DND-41 (cell line): ENCODE measurements around the gene CD55.

Experiments
- ATAC-seq: fragments of 200-7000 bp; cut with Tn5 transposase; 3 replicates; pipeline ENCODE4 v1.9.1; 2021; ENCODE audit warnings: low read depth; ENCODE audit not compliant: insufficient read depth
- DNase-seq: peaks from one replicate; pipeline ENCODE4 v3.0.0-alpha.2; 2020
- H2AFZ ChIP-seq: 2 replicates; pipeline ENCODE4 v1.6.0; 2012; ENCODE audit warnings: low read depth, low read length
- H3K27ac ChIP-seq: 2 replicates; pipeline ENCODE4 v1.5.1; 2012; ENCODE audit warnings: low read length, inconsistent platforms
- H3K27me3 ChIP-seq: fragments of 200-600 bp; sonication (generic); 2 replicates; pipeline ENCODE4 v1.6.0; 2012; ENCODE audit warnings: low read length, mild to moderate bottlenecking, inconsistent platforms; ENCODE audit not compliant: insufficient read depth, poor library complexity
- H3K36me3 ChIP-seq: 2 replicates; pipeline ENCODE4 v1.5.1; 2012; ENCODE audit warnings: low read length, inconsistent platforms; ENCODE audit not compliant: insufficient read depth
- H3K4me1 ChIP-seq: 2 replicates; pipeline ENCODE4 v1.5.1; 2012; ENCODE audit warnings: mild to moderate bottlenecking, low read length; ENCODE audit not compliant: insufficient read depth
- H3K4me2 ChIP-seq: 2 replicates; pipeline ENCODE4 v1.6.0; 2012; ENCODE audit warnings: mild to moderate bottlenecking, moderate library complexity, low read length, inconsistent platforms; ENCODE audit not compliant: insufficient read depth
- H3K4me3 ChIP-seq, 2 experiments: fragments of 200-600 bp in 1 of 2; shearing (Covaris generic) in 1 of 2; 2 replicates each; pipeline ENCODE4 v1.5.1; 2012 to 2016; ENCODE audit warnings: inconsistent platforms in 2 of 2, low read length in 2 of 2, mild to moderate bottlenecking in 2 of 2, low read depth in 1 of 2, moderate library complexity in 1 of 2
- H3K79me2 ChIP-seq: 2 replicates; pipeline ENCODE4 v1.6.0; 2012; ENCODE audit warnings: low read length, inconsistent platforms; ENCODE audit not compliant: insufficient read depth
- H3K9ac ChIP-seq: 2 replicates; pipeline ENCODE4 v1.6.0; 2012; ENCODE audit warnings: low read depth, mild to moderate bottlenecking, inconsistent platforms, low read length, moderate library complexity
- H3K9me3 ChIP-seq: 2 replicates; pipeline ENCODE4 v1.5.1; 2012; ENCODE audit warnings: low read length, moderate library complexity, mild to moderate bottlenecking, inconsistent platforms; ENCODE audit not compliant: insufficient read depth, severe bottlenecking
- H4K20me1 ChIP-seq: 2 replicates; pipeline ENCODE4 v1.6.0; 2012; ENCODE audit warnings: low read length; ENCODE audit not compliant: insufficient read depth
- CTCF ChIP-seq: IDR thresholded peaks from 2 replicates; pipeline ENCODE4 v1.5.1; 2012; ENCODE audit warnings: borderline replicate concordance, low read length, moderate library complexity, mild to moderate bottlenecking; ENCODE audit not compliant: poor library complexity, severe bottlenecking; ENCODE audit errors: extremely low read depth
- EZH2 ChIP-seq: IDR thresholded peaks from 3 replicates; pipeline ENCODE4 v1.6.1; 2012; ENCODE audit warnings: borderline replicate concordance, low read depth, mild to moderate bottlenecking, moderate library complexity, low read length, inconsistent platforms; ENCODE audit not compliant: severe bottlenecking

The CD55 gene

DNA sequence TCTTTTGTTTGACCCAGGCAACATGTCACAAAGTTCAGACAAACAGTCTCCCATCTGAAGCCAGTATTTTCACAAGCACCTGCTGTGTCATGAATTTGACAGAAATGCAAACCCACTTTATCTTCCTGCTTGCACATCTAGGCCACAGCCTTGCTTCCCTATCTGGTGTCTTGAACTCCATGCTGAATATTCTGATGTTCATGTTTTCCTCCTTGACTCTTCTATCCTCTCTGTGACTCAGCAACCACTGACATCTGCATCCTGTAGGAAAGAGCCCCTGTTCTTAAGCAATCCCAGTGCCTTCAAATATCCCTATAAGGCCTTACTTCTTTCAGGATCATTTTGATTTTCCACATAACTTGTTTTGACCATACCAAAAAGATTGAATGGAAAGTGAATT lies 6.5 kb downstream of the CD55 start:
- Histone ChIP-seq H3K4me3 (no peak overlapping the region), H3K79me2 (no peaks in the 10 kb centered on the region), H3K27me3 (no peaks in the 10 kb centered on the region), H4K20me1 (no peaks in the 10 kb centered on the region), H3K4me1 (no peaks in the 10 kb centered on the region), H3K36me3 (no peaks in the 10 kb centered on the region), H2AFZ (no peak overlapping the region), H3K9ac (no peak overlapping the region), H3K4me2 (no peak overlapping the region), H3K9me3 (peaks cover 3% of the 10 kb centered on the region), H3K27ac (no peak overlapping the region)
- DNase-seq: no peak
- TF ChIP-seq CTCF (no peak), EZH2 (no peak)
- ATAC-seq: no peak

GRCh38 chr1:207328908-207329440 lies 7.5 kb downstream of the CD55 start:
- no peak for DNase-seq
- H3K4me2 ChIP-seq: no peak overlapping the region
- no peaks in the 10 kb centered on the region for H3K4me1 ChIP-seq
- peaks cover 13% of the 10 kb centered on the region for H3K9me3 ChIP-seq
- H3K9ac ChIP-seq: no peak overlapping the region
- no peak overlapping the region for H2AFZ ChIP-seq
- no peak overlapping the region for H3K4me3 ChIP-seq
- H3K27me3 ChIP-seq: no peaks in the 10 kb centered on the region
- no peaks in the 10 kb centered on the region for H3K79me2 ChIP-seq
- H3K27ac ChIP-seq: no peak overlapping the region
- no peaks in the 10 kb centered on the region for H3K36me3 ChIP-seq
- no peaks in the 10 kb centered on the region for H4K20me1 ChIP-seq
- TF ChIP-seq CTCF (no peak), EZH2 (no peak)
- no peak for ATAC-seq

DNA sequence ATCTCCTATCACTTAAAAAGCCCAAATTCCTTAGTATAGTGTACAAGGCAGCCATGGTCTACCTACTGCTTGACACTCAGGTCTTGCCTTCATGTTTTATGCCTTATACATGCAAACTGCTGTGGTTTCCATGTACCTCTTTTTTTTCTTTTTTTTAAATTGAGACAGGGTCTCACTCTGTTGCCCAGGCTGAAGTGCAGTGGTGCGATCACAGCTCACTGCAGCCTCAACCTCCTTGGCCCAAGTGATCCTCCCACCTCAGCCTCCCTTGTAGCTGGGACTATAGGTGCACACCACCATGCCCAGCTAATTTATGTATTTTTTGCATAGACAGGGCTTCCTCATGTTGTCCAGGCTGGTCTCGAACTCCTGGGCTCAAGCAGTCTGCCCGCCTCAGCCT lies 8.0 kb downstream of the CD55 start:
- H3K79me2 ChIP-seq: no peaks in the 10 kb centered on the region
- H3K4me3 ChIP-seq: no peak overlapping the region
- no peaks in the 10 kb centered on the region for H3K27me3 ChIP-seq
- H3K4me1 ChIP-seq: no peaks in the 10 kb centered on the region
- no peak overlapping the region for H2AFZ ChIP-seq
- H3K27ac ChIP-seq: no peak overlapping the region
- no peak overlapping the region for H3K4me2 ChIP-seq
- TF ChIP-seq EZH2 (no peak), CTCF (no peak)
- DNase-seq (no peak), ATAC-seq (no peak)
- no peaks in the 10 kb centered on the region for H4K20me1 ChIP-seq
- peaks cover 18% of the 10 kb centered on the region for H3K9me3 ChIP-seq
- H3K9ac ChIP-seq: no peak overlapping the region
- H3K36me3 ChIP-seq: no peaks in the 10 kb centered on the region

DNA sequence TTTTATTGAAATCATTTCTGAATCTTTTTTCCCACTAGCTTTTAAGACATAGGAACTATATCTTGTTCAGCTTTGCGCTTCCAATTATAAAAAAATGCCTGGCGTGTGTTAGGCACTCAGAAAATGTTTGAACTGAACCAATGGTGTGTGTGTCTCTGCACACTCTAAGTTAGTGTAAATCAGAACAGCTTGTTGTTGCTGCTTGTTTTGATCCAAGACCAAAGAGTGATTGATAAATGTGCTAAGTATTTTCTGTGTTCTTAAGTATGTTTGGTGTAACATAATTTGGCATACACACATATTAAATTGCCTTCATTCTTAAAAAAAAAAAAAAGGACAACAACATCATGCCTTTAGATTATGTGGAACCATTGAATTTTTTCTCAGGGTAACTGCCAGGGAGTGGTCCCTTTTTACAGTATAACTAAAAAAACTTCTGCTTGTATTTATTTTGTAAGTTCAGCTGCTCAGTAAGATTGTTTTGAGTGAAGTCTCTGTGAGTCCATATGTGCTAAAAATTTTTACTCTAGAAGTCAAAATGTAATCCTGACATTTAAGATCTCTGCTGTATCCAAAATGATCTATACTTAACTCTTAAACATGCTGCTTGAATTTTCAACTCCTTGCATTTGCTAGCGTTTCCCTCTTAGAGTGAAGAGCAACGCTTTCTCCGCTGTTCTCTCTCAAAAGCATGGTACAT lies 8.7 kb downstream of the CD55 start:
- no peak for DNase-seq
- H3K4me2 ChIP-seq: no peak overlapping the region
- H3K27ac ChIP-seq: no peak overlapping the region
- no peaks in the 10 kb centered on the region for H3K27me3 ChIP-seq
- H2AFZ ChIP-seq: no peak overlapping the region
- no peak overlapping the region for H3K4me3 ChIP-seq
- H3K79me2 ChIP-seq: no peaks in the 10 kb centered on the region
- TF ChIP-seq EZH2 (no peak), CTCF (no peak)
- no peaks in the 10 kb centered on the region for H4K20me1 ChIP-seq
- ATAC-seq: no peak
- H3K4me1 ChIP-seq: peaks cover 6% of the 10 kb centered on the region
- H3K9me3 ChIP-seq: peaks cover 18% of the 10 kb centered on the region
- H3K9ac ChIP-seq: no peak overlapping the region
- no peaks in the 10 kb centered on the region for H3K36me3 ChIP-seq
